GM19193 (cell line): ENCODE results near the gene PTGS1.

ENCODE experiments used
- POLR2A ChIP-seq: IDR thresholded peaks from 4 replicates; pipeline ENCODE4 v1.6.1; 2011; ENCODE audit not compliant: insufficient read depth, insufficient read length; ENCODE audit errors: extremely low read depth

The PTGS1 gene

GRCh38 chr9:122380293-122380692, 9.5 kb downstream of the PTGS1 start:
- no peak for TF ChIP-seq POLR2A

DNA sequence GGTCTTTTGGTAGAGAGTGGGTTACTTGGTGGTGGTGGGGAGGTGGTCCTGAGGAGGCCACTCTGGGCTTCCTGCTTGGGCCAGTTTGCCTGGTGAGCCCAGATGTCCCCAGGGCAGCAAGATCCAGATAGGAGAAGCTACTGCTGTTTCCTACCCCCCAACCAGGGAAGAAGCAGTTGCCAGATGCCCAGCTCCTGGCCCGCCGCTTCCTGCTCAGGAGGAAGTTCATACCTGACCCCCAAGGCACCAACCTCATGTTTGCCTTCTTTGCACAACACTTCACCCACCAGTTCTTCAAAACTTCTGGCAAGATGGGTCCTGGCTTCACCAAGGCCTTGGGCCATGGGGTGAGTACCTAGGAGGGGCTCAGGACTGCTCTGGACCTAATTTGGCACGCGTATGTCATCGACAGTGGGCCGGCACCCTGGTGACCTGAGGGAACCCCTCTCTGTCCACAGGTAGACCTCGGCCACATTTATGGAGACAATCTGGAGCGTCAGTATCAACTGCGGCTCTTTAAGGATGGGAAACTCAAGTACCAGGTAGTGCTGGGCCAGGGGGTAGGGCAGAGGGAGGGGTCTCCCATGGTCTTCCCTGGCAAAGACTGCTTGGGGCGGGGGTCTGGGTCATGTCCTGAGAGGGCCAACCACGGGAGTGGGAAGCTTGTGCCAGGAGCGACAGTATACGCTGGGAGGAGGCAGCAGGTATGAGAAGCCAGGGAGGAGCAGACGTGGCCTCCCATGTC, 10.6 kb downstream of the PTGS1 start:
- TF ChIP-seq POLR2A, result no peak

GRCh38 chr9:122382901-122383850, 12.4 kb downstream of the PTGS1 start:
- no peak for TF ChIP-seq POLR2A

GRCh38 chr9:122383992-122384461, 13.2 kb downstream of the PTGS1 start:
- no peak for TF ChIP-seq POLR2A

- no peak for TF ChIP-seq POLR2A
Observed at GRCh38 chr9:122386311-122386872, 15.6 kb downstream of the PTGS1 start.

DNA sequence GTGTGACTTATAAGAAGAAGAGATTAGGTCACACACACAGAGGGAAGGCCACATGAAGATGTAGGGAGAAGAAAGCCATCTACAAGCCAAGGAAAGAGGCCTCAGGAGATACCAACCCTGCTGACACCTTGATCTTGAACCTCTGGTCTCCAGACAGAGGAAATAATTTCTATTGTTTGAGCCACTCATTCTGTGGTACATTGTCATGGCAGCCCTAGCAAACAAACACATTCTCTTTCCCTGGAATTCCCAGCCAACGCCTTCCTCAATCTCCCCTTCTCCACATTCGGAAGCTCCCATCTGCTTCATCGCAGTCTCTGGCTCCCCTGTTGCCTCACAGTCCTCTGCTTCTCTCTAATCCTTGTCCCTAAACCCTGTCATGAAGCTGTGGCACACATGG, 16.7 kb downstream of the PTGS1 start:
- TF ChIP-seq POLR2A, result no peak

DNA sequence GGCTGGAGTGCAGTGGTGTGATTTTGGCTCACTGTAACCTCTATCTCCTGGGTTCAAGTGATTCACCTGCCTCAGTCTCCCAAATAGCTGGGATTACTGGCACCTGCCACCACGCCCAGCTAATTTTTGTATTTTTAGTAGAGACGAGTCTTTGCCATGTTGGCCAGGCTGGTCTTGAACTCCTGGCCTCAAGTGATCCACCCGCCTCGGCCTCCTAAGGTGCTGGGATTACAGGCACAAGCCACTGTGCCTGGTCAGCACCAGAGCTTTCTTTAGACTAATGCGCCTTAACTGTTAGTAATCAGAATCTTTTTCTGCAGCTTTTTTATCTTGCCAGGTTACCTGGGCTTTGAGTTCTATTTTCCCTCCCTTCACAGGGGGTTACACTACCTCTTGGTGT, 18.4 kb downstream of the PTGS1 start:
- TF ChIP-seq POLR2A, result no peak

GRCh38 chr9:122389799-122390481, 19.1 kb downstream of the PTGS1 start:
- no peak for TF ChIP-seq POLR2A

- TF ChIP-seq POLR2A, result no peak
Observed at GRCh38 chr9:122392284-122392683, 21.5 kb downstream of the PTGS1 start.

DNA sequence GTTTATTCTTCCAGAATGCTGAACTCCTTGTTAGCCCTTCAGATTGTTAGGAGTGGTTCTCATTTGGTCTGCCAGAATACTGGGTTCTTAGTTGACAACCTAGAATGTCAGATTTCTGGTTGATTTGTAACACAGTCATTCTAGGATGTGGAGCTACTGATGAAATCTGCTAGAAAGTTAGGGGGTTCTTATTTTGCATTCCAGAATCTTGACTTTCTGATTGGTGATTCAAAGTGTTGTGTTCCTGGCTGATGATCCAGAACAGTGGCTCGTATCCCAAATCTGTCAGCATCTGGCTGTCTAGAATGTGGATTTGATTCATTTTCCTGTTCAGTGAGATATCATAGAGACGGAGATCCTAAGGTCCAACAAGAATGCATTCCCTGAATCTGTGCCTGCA, 21.9 kb downstream of the PTGS1 start:
- TF ChIP-seq POLR2A, result no peak

- no peak for TF ChIP-seq POLR2A
Observed at GRCh38 chr9:122393284-122393983, 22.6 kb downstream of the PTGS1 start.

GRCh38 chr9:122394265-122395125, 23.7 kb downstream of the PTGS1 start:
- no peak for TF ChIP-seq POLR2A

DNA sequence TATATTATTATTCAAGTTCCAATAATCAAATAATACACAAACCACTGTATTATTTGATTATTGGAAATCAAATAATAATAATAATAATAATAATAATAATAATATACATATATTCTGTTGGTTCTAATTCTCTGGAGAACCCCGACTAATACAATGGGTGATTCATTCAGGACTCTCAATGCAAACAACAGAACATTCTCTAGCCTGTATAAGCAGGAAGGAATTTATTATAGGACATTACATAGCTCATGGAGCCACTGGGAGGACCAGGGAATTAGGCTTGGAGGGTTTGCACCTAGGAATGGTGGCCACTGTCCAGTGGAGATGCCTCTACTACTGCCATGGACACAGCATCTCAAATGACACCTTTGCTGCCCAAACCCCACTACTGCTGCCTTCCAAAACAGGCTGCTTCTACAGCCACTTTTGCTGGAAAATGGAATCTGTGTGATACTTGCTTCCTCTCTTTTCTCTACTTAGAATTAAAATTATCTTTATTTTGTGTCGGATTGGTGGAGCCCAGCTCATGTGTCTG, 25.9 kb downstream of the PTGS1 start:
- TF ChIP-seq POLR2A, result no peak
